OCI-LY3 (cell line): ENCODE measurements around the gene MYL4.
"Not testable (repeated sequence)": the region's sequence is repeated elsewhere in the genome, so short reads cannot be mapped to it uniquely, and the experiment has no call there.

ENCODE experiments used
- EZH2phosphoT487 ChIP-seq: fragments of 200-600 bp; shearing (Covaris generic); IDR thresholded peaks from 2 replicates; pipeline ENCODE4 v1.6.1; 2018; ENCODE audit warnings: antibody characterized with exemption, mixed run types, low read depth
- TF ChIP-seq, protein P1 (sequence below): fragments of 200-600, 300-600 bp; sonication (generic); IDR thresholded peaks from 2 replicates; pipeline ENCODE4 v1.5.1; 2014; ENCODE audit warnings: antibody characterized with exemption, low read length, low read depth

DNA sequence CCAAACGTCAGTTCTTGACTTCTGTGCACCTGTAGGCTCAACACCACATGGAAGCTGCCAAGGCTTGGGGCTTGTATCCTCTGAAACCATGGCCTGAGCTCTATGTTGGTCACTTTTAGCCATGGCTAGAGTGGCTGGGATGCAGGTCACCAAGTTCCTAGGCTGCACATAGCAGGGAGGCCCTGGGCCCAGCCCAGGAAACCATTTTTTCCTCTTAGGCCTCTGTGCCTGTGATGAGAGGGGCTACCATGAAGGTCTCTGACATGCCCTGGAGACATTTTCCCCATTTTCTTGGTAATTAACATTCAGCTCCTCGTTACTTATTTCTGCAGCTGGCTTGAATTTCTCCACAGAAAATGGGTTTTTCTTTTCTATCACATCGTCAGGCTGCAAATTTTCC lies 59.8 kb downstream of the MYL4 start:
- TF ChIP-seq, protein P1, sequence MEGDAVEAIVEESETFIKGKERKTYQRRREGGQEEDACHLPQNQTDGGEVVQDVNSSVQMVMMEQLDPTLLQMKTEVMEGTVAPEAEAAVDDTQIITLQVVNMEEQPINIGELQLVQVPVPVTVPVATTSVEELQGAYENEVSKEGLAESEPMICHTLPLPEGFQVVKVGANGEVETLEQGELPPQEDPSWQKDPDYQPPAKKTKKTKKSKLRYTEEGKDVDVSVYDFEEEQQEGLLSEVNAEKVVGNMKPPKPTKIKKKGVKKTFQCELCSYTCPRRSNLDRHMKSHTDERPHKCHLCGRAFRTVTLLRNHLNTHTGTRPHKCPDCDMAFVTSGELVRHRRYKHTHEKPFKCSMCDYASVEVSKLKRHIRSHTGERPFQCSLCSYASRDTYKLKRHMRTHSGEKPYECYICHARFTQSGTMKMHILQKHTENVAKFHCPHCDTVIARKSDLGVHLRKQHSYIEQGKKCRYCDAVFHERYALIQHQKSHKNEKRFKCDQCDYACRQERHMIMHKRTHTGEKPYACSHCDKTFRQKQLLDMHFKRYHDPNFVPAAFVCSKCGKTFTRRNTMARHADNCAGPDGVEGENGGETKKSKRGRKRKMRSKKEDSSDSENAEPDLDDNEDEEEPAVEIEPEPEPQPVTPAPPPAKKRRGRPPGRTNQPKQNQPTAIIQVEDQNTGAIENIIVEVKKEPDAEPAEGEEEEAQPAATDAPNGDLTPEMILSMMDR = not testable (repeated sequence)
- not testable (repeated sequence) for TF ChIP-seq EZH2phosphoT487
